Measurements from ENCODE around the gene LAMC1. TPM values are rescaled to one million over a fixed set of nuclear protein-coding genes. Genes with fewer than 3 reads are reported as not detected.
A peak's percentile ranks its signal among the peaks of the same experiment; 100 is the strongest.

Gene LAMC1
- total and polyA plus RNA-seq, 2 donors (not counting 1 experiment from before 2014, with no cell fraction given) = 408 to 604 TPM

- no peak overlapping the region for H2AFZ ChIP-seq (ENCODE audit: low read length)
- peaks cover 17% of the 10 kb centered on the region for H3K4me1 ChIP-seq (ENCODE audit: control insufficient read depth, extremely low read depth, insufficient read depth, low read length)
- H4K20me1 ChIP-seq (ENCODE audit: control insufficient read depth, extremely low read depth, insufficient read depth, low read length) = no peaks in the 10 kb centered on the region
- no peak overlapping the region for H3K27ac ChIP-seq (ENCODE audit: insufficient read depth, low read length)
- no peaks in the 10 kb centered on the region for H3K27me3 ChIP-seq (ENCODE audit: control insufficient read depth, insufficient read depth, low read length)
- no peak overlapping the region for H3K4me3 ChIP-seq (replicated peaks in 1 of 4; ENCODE audit: control extremely low read depth in 1 of 4, insufficient read depth in 1 of 4, low read depth in 3 of 4, low read length in 4 of 4)
- DNase-seq (ENCODE audit: low read depth in 2 of 2) = peak in 1 of 2 donors; percentile 34
- no peaks in the 10 kb centered on the region for H3K9me3 ChIP-seq (ENCODE audit: control insufficient read depth, insufficient read depth, low read depth, low read length)
- H3K79me2 ChIP-seq (ENCODE audit: control insufficient read depth, insufficient read depth, low read length) = no peaks in the 10 kb centered on the region
- no peak overlapping the region for H3K9ac ChIP-seq (ENCODE audit: insufficient read depth, low read length)
- H3K4me2 ChIP-seq (ENCODE audit: extremely low read depth, insufficient read depth, low read length) = no peak overlapping the region
- no peak for TF ChIP-seq EZH2 (IDR thresholded peaks at IDR 0.05; ENCODE audit: low read length, missing control alignments)
- no peak for TF ChIP-seq CTCF (conservative IDR thresholded peaks at IDR 0.05 in 1 of 2, IDR thresholded peaks at IDR 0.05 in 1 of 2; ENCODE audit: low read depth in 1 of 2, low read length in 2 of 2)
- H3K36me3 ChIP-seq (ENCODE audit: control insufficient read depth, insufficient read depth, low read length) = no peaks in the 10 kb centered on the region
Measured at GRCh38 chr1:183165456-183165855, 142.2 kb downstream of the LAMC1 start.

GRCh38 chr1:183166454-183166853, 143.2 kb downstream of the LAMC1 start:
- DNase-seq (ENCODE audit: low read depth in 2 of 2) = no peak
- H3K4me3 ChIP-seq (replicated peaks in 1 of 4; ENCODE audit: control extremely low read depth in 1 of 4, insufficient read depth in 1 of 4, low read depth in 3 of 4, low read length in 4 of 4) = no peak overlapping the region
- no peaks in the 10 kb centered on the region for H3K9me3 ChIP-seq (ENCODE audit: control insufficient read depth, insufficient read depth, low read depth, low read length)
- no peaks in the 10 kb centered on the region for H3K79me2 ChIP-seq (ENCODE audit: control insufficient read depth, insufficient read depth, low read length)
- H4K20me1 ChIP-seq (ENCODE audit: control insufficient read depth, extremely low read depth, insufficient read depth, low read length) = no peaks in the 10 kb centered on the region
- H3K27me3 ChIP-seq (ENCODE audit: control insufficient read depth, insufficient read depth, low read length) = no peaks in the 10 kb centered on the region
- no peak overlapping the region for H2AFZ ChIP-seq (ENCODE audit: low read length)
- TF ChIP-seq CTCF (conservative IDR thresholded peaks at IDR 0.05 in 1 of 2, IDR thresholded peaks at IDR 0.05 in 1 of 2; ENCODE audit: low read depth in 1 of 2, low read length in 2 of 2) (no peak), EZH2 (IDR thresholded peaks at IDR 0.05; ENCODE audit: low read length, missing control alignments) (no peak)
- H3K36me3 ChIP-seq (ENCODE audit: control insufficient read depth, insufficient read depth, low read length) = no peaks in the 10 kb centered on the region
- no peak overlapping the region for H3K27ac ChIP-seq (ENCODE audit: insufficient read depth, low read length)
- peaks cover 17% of the 10 kb centered on the region for H3K4me1 ChIP-seq (ENCODE audit: control insufficient read depth, extremely low read depth, insufficient read depth, low read length)
- no peak overlapping the region for H3K9ac ChIP-seq (ENCODE audit: insufficient read depth, low read length)
- no peak overlapping the region for H3K4me2 ChIP-seq (ENCODE audit: extremely low read depth, insufficient read depth, low read length)

GRCh38 chr1:183167676-183168075, 144.5 kb downstream of the LAMC1 start:
- H3K36me3 ChIP-seq (ENCODE audit: control insufficient read depth, insufficient read depth, low read length) = no peaks in the 10 kb centered on the region
- no peak overlapping the region for H3K27ac ChIP-seq (ENCODE audit: insufficient read depth, low read length)
- H3K79me2 ChIP-seq (ENCODE audit: control insufficient read depth, insufficient read depth, low read length) = no peaks in the 10 kb centered on the region
- no peak for DNase-seq (ENCODE audit: low read depth in 2 of 2)
- H3K4me1 ChIP-seq (ENCODE audit: control insufficient read depth, extremely low read depth, insufficient read depth, low read length) = peaks cover 17% of the 10 kb centered on the region
- TF ChIP-seq EZH2 (IDR thresholded peaks at IDR 0.05; ENCODE audit: low read length, missing control alignments) (no peak), CTCF (conservative IDR thresholded peaks at IDR 0.05 in 1 of 2, IDR thresholded peaks at IDR 0.05 in 1 of 2; ENCODE audit: low read depth in 1 of 2, low read length in 2 of 2) (no peak)
- H3K4me2 ChIP-seq (ENCODE audit: extremely low read depth, insufficient read depth, low read length) = no peak overlapping the region
- no peaks in the 10 kb centered on the region for H3K27me3 ChIP-seq (ENCODE audit: control insufficient read depth, insufficient read depth, low read length)
- H3K4me3 ChIP-seq (replicated peaks in 1 of 4; ENCODE audit: control extremely low read depth in 1 of 4, insufficient read depth in 1 of 4, low read depth in 3 of 4, low read length in 4 of 4) = no peak overlapping the region
- no peaks in the 10 kb centered on the region for H4K20me1 ChIP-seq (ENCODE audit: control insufficient read depth, extremely low read depth, insufficient read depth, low read length)
- H2AFZ ChIP-seq (ENCODE audit: low read length) = no peak overlapping the region
- no peak overlapping the region for H3K9ac ChIP-seq (ENCODE audit: insufficient read depth, low read length)
- no peaks in the 10 kb centered on the region for H3K9me3 ChIP-seq (ENCODE audit: control insufficient read depth, insufficient read depth, low read depth, low read length)

All from fibroblast of lung (primary cell).